Activated gamma-delta T cell treated with Interleukin-2 at 50 U/mL for 16 hours (primary cell): ENCODE measurements around the gene POR.

Experiments
- DNase-seq: peaks from one replicate; pipeline ENCODE4 v3.0.0-alpha.2; 2020

Gene POR

GRCh38 chr7:75980430-75981202, 65.7 kb downstream of the POR start:
- no peak for DNase-seq

GRCh38 chr7:75981203-75981452, 66.2 kb downstream of the POR start:
- no peak for DNase-seq

- DNase-seq = no peak
These were observed 66.7 kb downstream of the POR start for GRCh38 chr7:75981453-75982305.

GRCh38 chr7:75982306-75983064, 67.5 kb downstream of the POR start:
- no peak for DNase-seq

- no peak for DNase-seq
These were observed 68.6 kb downstream of the POR start for GRCh38 chr7:75983471-75984129.

GRCh38 chr7:75984130-75985008, 69.4 kb downstream of the POR start:
- DNase-seq = no peak

- DNase-seq = no peak
These were observed 70.1 kb downstream of the POR start for GRCh38 chr7:75985009-75985517.

GRCh38 chr7:75985518-75986146, 70.7 kb downstream of the POR start:
- no peak for DNase-seq

GRCh38 chr7:75986147-75986781, 71.3 kb downstream of the POR start:
- DNase-seq = no peak

- no peak for DNase-seq
These were observed 72.3 kb downstream of the POR start for GRCh38 chr7:75987026-75987804.

- no peak for DNase-seq
These were observed 73.0 kb downstream of the POR start for GRCh38 chr7:75987805-75988567.

GRCh38 chr7:75988568-75989499, 73.9 kb downstream of the POR start:
- no peak for DNase-seq

GRCh38 chr7:75989500-75990388, 74.8 kb downstream of the POR start:
- no peak for DNase-seq

- DNase-seq = no peak
These were observed 76.7 kb downstream of the POR start for GRCh38 chr7:75991531-75992082.

- DNase-seq = no peak
These were observed 77.3 kb downstream of the POR start for GRCh38 chr7:75992083-75992755.
